GM21737 (cell line): ENCODE data around the gene SLC17A8.
"Not testable (repeated sequence)": the region's sequence is repeated elsewhere in the genome, so short reads cannot be mapped to it uniquely, and the experiment has no call there.

ENCODE experiments used
- ATAC-seq: cut with Tn5 transposase; IDR thresholded peaks from one replicate; pipeline ENCODE4 v1.9.1; 2021; ENCODE audit warnings: mild to moderate bottlenecking, moderate library complexity; ENCODE audit not compliant: unreplicated experiment

SLC17A8 gene

GRCh38 chr12:100422646-100423045 is 65.8 kb downstream of the SLC17A8 start:
- no peak for ATAC-seq

GRCh38 chr12:100426145-100426544 is 69.3 kb downstream of the SLC17A8 start:
- ATAC-seq = no peak

- ATAC-seq = no peak
Observed at GRCh38 chr12:100427078-100427477, 70.2 kb downstream of the SLC17A8 start.

- ATAC-seq = not testable (repeated sequence)
Observed at GRCh38 chr12:100430251-100430650, 73.4 kb downstream of the SLC17A8 start.

GRCh38 chr12:100433701-100434100 is 76.8 kb downstream of the SLC17A8 start:
- ATAC-seq = no peak

- ATAC-seq = no peak
Observed at GRCh38 chr12:100434177-100434576, 77.3 kb downstream of the SLC17A8 start.

- no peak for ATAC-seq
Observed at GRCh38 chr12:100435957-100436356, 79.1 kb downstream of the SLC17A8 start.

- ATAC-seq = no peak
Observed at GRCh38 chr12:100437038-100437841, 80.4 kb downstream of the SLC17A8 start.

- no peak for ATAC-seq
Observed at GRCh38 chr12:100439797-100440196, 82.9 kb downstream of the SLC17A8 start.

- no peak for ATAC-seq
Observed at GRCh38 chr12:100442403-100442802, 85.5 kb downstream of the SLC17A8 start.

- no peak for ATAC-seq
Observed at GRCh38 chr12:100443434-100443833, 86.6 kb downstream of the SLC17A8 start.

GRCh38 chr12:100445081-100445481 is 88.2 kb downstream of the SLC17A8 start:
- no peak for ATAC-seq

GRCh38 chr12:100447381-100447780 is 90.5 kb downstream of the SLC17A8 start:
- ATAC-seq = no peak

GRCh38 chr12:100448656-100449055 is 91.8 kb downstream of the SLC17A8 start:
- no peak for ATAC-seq

- no peak for ATAC-seq
Observed at GRCh38 chr12:100450735-100451134, 93.9 kb downstream of the SLC17A8 start.

GRCh38 chr12:100453951-100454350 is 97.1 kb downstream of the SLC17A8 start:
- ATAC-seq = no peak

GRCh38 chr12:100455896-100456295 is 99.0 kb downstream of the SLC17A8 start:
- ATAC-seq = no peak

GRCh38 chr12:100458191-100458590 is 101.3 kb downstream of the SLC17A8 start:
- no peak for ATAC-seq

- no peak for ATAC-seq
Observed at GRCh38 chr12:100460702-100461101, 103.8 kb downstream of the SLC17A8 start.

GRCh38 chr12:100461330-100461973 is 104.6 kb downstream of the SLC17A8 start:
- ATAC-seq = no peak

- ATAC-seq = no peak
Observed at GRCh38 chr12:100463661-100464060, 106.8 kb downstream of the SLC17A8 start.

GRCh38 chr12:100464529-100464928 is 107.7 kb downstream of the SLC17A8 start:
- no peak for ATAC-seq
